ENCODE data around the gene TAL1.

The TAL1 gene

GRCh38 chr1:47229886-47230691 lies 1.9 kb downstream of the TAL1 start:
- DNase-seq (ENCODE audit: low read depth in 2 of 2) = no peak

- DNase-seq (ENCODE audit: low read depth in 2 of 2) = no peak
Measured at GRCh38 chr1:47229031-47229885, 2.8 kb downstream of the TAL1 start.

- no peak for DNase-seq (ENCODE audit: low read depth in 2 of 2)
Measured at GRCh38 chr1:47228644-47229030, 3.4 kb downstream of the TAL1 start.

- no peak for DNase-seq (ENCODE audit: low read depth in 2 of 2)
Measured at GRCh38 chr1:47227341-47228232, 4.4 kb downstream of the TAL1 start.

- DNase-seq (ENCODE audit: low read depth in 2 of 2) = no peak
Measured at GRCh38 chr1:47226839-47227215, 5.2 kb downstream of the TAL1 start.

- no peak for DNase-seq (ENCODE audit: low read depth in 2 of 2)
Measured at GRCh38 chr1:47226121-47226838, 5.7 kb downstream of the TAL1 start.

GRCh38 chr1:47225430-47226100 lies 6.5 kb downstream of the TAL1 start:
- no peak for DNase-seq (ENCODE audit: low read depth in 2 of 2)

GRCh38 chr1:47224676-47225399 lies 7.2 kb downstream of the TAL1 start:
- no peak for DNase-seq (ENCODE audit: low read depth in 2 of 2)

GRCh38 chr1:47223921-47224675 lies 7.9 kb downstream of the TAL1 start:
- no peak for DNase-seq (ENCODE audit: low read depth in 2 of 2)

- no peak for DNase-seq (ENCODE audit: low read depth in 2 of 2)
Measured at GRCh38 chr1:47223174-47223920, 8.7 kb downstream of the TAL1 start.

GRCh38 chr1:47222476-47222875 lies 9.5 kb downstream of the TAL1 start:
- DNase-seq (ENCODE audit: low read depth in 2 of 2) = no peak

- DNase-seq (ENCODE audit: low read depth in 2 of 2) = no peak
Measured at GRCh38 chr1:47219590-47220220, 12.3 kb downstream of the TAL1 start.

GRCh38 chr1:47219001-47219400 lies 13.0 kb downstream of the TAL1 start:
- no peak for DNase-seq (ENCODE audit: low read depth in 2 of 2)

- no peak for DNase-seq (ENCODE audit: low read depth in 2 of 2)
Measured at GRCh38 chr1:47216278-47217059, 15.6 kb downstream of the TAL1 start.

- DNase-seq (ENCODE audit: low read depth in 2 of 2) = no peak
Measured at GRCh38 chr1:47215713-47216112, 16.3 kb downstream of the TAL1 start.

GRCh38 chr1:47214549-47214948 lies 17.5 kb downstream of the TAL1 start:
- DNase-seq (ENCODE audit: low read depth in 2 of 2) = no peak

GRCh38 chr1:47213230-47213963 lies 18.6 kb downstream of the TAL1 start:
- no peak for DNase-seq (ENCODE audit: low read depth in 2 of 2)
